Activated CD4-positive, CD25-positive, alpha-beta regulatory T cell treated with anti-CD3 and anti-CD28 coated beads, Interleukin-2, amount 50 U/mL, for 24 hours (primary cell): ENCODE results near the gene PPME1.

ENCODE experiments used
- ATAC-seq, 2 donors: fragments of 150-1000 bp; cut with Tn5 transposase; one replicate each; pipeline ENCODE4 v1.10.0; 2021; ENCODE audit warnings: mild to moderate bottlenecking in 1 of 2, moderate library complexity in 1 of 2

The PPME1 gene

DNA sequence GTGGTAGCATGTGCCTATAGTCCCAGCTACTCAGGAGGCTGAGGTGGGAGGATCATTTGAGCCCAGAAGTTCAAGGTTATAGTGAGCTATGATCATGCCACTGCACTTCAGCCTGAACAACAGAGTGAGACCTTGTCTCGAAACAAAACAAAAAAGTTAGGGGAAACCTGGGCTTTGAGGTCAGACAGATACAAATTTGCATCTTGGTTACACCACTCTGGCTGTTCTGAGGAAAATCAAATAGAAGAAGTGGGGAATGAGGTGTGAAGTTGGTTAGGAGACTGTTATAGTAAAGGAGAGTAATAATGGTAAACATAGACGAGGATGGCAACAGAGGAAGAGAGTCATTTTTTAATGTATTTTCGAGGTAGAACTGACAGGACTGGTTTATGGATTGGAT is 62.6 kb downstream of the PPME1 start:
- no peak for ATAC-seq

GRCh38 chr11:74235121-74235520 is 64.0 kb downstream of the PPME1 start:
- no peak for ATAC-seq

- no peak for ATAC-seq
Measured at GRCh38 chr11:74237541-74237940, 66.5 kb downstream of the PPME1 start.

GRCh38 chr11:74238243-74238642 is 67.2 kb downstream of the PPME1 start:
- no peak for ATAC-seq

- ATAC-seq = no peak
Measured at GRCh38 chr11:74248469-74248868, 77.4 kb downstream of the PPME1 start.

DNA sequence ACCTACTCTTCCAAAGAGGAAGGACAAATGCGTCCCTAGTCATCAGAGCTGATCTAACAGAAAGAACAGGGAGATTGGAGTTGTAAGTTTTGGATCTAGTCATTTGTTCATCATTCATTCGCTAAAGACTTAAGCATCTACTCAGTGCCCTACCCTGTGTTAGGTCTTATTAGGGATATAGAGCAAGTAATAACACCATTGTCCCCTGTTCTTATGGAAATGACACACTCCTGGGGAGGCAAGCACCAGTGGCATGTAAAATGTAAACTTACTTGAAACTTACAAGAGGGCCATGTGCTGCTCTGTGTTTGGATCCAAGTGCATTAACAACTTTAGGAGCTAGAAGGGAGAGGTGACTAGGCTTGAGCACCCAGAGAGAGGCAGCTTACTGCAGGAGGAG is 78.4 kb downstream of the PPME1 start:
- no peak for ATAC-seq

GRCh38 chr11:74253361-74253760 is 82.3 kb downstream of the PPME1 start:
- ATAC-seq = no peak

GRCh38 chr11:74255741-74256375 is 84.8 kb downstream of the PPME1 start:
- peak in 1 of 2 donors; percentile 43 for ATAC-seq

DNA sequence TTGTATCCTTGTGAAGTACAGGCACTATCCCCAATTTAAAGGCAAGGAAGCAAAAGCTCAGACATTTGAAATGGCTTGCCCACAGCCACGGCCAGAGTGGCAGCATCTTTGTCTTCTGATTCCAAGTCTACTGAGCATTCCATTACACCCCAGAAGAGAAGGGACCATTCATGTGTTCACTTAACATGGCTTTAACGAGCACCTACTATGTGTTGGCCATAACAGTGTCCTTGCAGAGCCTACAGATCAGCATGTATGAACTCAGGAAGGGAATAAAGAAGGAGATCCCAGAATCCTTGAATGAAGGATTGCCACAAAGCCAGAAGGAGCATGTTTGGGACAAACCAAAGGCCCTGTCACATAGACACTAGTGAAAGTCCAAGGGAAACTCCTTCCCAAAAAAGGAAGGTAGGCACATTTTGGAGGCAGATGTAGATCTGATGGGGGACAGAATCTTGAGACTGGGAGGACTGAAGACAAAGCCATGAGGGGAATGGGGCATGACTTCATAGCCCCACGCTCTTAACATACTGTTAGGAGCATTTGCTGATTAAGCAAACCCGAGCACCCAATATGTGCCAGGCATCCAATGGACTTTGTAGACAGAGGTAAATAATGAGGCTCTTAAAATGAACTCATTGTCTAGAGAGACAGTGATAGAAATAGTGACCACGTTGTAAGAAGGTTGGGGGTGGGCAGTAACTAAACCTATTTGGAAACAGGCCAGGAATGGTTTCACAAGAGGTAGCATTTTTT is 85.5 kb downstream of the PPME1 start:
- ATAC-seq = no peak

DNA sequence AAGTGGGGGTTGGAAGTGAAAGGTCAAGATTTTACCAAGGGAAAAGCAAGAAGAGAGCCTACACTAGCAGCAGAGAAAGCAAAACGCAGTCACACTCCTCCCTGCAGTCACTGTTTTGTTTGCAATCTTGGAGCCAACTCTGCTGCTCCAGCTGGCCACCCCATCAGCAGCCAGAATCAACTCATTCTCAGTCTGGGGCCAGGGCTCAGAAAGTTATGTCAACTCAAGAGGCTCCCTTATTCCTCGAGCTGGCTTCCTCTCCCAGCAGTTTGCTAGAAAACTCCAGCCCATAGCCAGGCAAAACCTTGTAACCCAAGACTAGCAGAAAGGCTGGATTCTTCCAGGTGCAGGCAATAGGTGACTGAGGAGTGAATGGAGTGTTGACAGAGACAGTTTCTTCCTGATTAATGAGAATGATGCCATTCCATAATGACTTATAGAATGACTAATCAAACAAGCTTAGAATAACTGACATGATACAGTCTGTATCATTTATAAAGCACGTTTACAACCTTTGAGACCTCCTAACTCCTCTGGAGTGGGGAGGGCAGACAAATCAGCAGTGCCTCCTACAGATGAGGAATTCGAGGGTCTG is 87.0 kb downstream of the PPME1 start:
- ATAC-seq = no peak

DNA sequence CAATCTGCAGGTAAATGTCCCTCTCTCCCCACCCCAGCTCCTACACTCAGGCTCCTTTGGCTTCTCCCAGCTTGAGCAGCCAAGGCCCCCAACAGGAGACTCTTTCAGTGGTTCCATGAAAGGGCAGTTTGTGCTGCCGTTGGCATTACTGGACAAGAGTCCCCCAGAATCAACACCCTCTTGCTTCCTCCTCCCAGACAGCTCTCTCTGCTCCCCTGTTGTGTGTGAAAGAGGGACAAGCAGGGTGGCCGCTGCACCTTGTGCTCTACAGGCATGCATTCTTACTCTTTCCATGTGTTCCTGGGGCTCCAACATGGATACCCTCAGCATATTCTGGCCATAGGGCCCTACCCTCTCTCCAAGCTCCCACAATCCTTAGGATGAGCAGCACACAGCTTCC is 91.6 kb downstream of the PPME1 start:
- no peak for ATAC-seq

- no peak for ATAC-seq
Measured at GRCh38 chr11:74265256-74265655, 94.2 kb downstream of the PPME1 start.

DNA sequence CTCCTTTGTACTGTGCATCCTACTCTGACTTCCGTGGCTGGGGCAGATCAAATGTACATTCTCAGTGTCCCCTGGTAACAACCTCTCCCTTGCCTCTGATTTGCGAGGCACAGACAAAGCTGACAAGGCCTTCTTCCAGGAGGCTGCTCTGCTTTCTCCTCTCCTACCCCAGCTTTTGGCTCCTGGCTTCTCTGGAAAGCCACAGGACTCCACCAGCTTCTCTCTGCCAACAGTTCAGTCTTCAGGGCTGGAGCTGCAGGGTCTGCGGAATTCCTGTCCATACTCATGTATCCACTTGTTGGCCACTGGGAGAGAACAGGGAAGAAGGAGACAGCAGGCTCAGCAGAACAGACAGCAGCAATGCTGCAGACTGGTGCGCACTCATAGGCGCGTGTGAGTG is 95.9 kb downstream of the PPME1 start:
- ATAC-seq = no peak

- ATAC-seq = no peak
Measured at GRCh38 chr11:74268456-74268855, 97.4 kb downstream of the PPME1 start.

DNA sequence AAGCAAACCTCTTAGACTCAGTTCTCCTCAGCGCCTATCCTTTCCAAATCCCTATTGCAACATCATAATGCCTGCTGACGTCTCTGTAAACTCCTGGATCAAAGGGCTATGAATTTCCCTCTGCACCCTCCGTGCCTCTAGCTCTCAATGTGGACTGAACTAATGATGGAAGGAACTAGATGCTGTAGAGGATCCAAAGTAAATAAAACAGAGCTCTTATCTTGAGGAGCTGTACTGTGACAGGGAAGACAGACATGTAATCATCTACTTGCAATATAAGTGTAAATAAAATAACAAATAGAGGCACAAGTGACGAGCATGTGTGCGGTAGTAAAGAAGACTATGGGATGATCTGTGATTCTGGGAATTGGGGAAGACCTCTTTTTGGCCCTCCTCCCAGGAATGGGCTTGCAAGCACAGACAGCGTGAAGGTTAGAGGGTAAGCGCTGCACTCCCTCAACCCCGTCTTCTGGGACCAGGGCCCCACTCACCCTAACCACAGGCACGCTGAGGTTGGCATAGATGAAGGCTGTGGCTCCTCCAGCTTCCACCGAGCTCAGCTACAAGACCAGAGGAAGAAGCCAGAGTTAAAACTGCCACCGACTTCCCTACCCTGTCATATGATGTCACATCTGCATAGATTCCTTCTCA is 98.2 kb downstream of the PPME1 start:
- ATAC-seq = no peak

DNA sequence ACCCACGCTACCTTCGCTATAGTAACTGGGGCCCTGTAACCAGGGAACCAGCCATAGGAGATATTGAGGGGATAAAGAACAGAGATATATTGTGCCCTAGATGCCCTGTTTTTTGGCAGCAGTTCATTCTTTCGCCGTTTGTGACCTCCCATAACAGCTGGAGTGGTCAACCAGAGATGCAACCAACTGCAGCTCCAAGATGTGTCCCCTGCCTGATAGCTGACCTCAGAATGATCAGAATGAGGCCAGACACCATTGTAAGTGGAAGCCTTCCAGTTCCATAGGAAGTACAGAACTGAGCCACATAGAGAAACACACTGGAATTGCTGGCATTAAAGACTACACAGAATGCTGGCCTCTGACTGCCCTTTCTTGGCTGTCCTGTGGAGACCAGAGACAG is 101.2 kb downstream of the PPME1 start:
- ATAC-seq = no peak

DNA sequence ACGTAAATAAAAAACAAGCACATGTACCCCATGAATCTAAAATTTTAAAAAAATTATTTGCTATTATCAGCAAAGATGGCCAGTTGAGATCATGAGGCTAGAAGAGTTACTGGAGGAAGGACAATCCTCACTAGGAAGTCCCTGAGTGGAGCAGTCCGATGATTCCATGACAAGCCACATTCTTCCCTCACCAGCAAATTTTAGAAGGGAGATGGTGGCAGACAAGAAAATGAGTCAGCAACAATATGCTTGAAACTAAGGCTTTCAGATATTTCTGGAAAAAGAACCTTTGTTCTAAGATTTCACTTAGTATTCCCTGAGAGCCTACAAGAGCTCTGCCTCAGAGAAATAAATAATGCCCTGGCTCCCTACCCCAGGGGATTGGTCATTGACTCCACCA is 105.5 kb downstream of the PPME1 start:
- no peak for ATAC-seq

DNA sequence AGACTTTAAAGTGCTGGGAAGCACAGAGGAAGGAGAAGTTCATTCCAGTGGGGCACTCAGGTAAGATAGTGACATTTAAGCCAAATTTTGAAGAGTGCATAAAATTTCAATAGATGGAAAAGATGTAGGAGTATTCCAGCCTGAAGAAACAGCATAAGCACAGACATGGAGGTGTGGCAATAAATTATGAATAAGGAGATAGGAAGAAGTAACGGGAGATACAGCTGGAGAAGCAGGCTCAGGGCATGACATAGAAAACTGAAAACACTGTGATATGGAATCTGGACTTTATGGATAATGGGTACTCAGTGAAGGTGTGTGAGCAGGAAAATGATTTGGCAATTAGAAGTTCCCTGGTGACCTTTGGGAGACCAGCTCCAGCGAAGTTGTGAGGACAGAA is 107.0 kb downstream of the PPME1 start:
- ATAC-seq = no peak

DNA sequence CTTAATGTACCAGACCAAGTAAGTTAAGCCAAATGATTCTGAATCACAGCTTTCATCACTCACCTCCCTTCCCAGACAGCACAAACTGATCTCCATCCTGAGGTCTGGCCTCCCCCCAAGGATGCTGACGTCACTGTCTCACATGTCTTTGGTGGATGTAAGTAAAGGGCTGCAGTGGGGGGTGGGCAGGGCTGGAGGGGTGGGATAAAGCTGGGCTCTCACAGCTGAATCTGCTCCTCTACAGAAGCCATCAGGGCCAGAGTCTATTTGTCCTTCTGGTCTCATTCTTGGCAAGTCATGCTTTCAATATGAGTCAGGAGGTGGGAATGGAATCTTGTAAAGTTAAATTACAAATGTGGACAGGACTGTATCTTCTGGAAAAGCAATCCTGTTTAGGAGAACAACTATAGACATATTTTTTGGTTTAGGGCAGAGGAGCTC is 107.7 kb downstream of the PPME1 start:
- ATAC-seq = no peak

DNA sequence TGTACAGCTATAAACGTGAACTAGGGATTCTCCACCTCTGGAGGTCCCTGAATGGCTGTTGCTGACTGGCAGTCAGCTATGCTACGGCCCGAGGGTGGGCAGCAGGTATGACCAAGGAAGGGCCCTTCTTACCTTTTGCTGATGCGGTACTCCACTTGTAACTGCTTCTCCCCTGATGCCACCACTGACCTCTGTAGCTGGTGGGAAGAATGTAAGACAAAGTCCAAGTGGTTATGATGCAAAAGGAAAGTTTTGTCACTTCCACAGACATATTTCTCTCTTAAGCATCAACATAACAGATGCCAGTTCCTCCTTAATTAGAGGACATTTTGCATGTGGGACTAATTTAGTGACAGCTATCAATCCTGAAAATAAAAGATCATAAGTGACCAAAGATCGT is 108.2 kb downstream of the PPME1 start:
- no peak for ATAC-seq

DNA sequence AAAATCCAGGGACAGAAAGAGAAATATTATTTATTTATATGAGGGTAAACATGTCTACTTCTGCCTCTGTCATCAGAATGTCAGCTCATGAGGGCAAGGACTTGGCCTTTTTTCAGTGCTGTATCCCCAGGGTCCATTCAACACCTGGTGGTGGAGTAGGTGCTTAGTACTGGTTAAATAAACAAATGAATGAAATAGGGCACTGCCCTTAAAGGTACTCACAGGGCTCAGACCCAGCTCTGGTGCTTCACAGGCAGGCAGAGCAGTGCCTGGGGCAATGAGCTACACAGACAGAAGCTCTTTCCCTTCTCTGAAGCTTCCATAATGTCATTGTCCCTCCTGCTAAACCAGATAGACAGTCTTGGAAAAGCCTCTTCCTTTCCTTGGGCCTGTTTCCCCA is 109.4 kb downstream of the PPME1 start:
- ATAC-seq = no peak

DNA sequence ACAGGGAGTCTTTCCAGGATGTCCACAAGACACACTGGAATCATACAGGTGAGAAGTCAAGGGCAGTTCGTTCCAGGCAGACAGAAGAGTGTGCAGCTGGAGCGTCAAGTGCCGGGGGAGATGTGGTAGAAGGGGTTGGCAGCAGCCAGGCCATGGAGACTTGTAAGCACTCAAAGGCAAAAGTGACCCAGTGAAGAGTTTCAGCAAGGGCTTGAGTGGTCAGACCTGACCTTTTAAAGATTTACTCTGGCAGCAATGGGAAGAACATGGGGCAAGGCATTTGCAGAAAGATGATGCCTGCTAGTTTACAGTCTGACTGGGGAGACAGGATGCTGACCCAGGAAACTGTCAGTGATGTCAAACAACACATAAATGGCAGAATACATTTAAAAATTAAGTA is 111.3 kb downstream of the PPME1 start:
- no peak for ATAC-seq

DNA sequence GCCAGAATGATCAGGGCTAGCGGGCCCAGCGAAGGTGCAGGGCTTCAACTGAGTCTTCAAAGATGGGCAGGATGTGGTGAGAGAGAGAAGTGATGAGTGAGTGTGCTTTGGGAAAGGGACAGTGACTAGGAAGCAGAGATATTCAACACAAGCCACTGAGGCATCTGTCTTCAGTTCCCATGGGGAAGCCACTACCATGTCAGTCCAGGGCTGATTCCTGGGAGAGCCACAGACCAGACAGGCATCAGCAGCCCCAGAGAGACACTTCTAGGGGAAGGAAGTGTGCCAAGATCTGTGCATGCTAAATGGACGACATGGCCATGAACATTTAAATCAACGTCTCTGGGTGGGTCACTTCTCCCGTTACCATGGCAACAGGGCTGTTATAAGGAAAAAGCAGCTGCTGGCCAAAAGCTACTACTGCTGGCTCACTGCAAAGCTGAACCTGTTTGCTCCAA is 111.9 kb downstream of the PPME1 start:
- ATAC-seq = no peak
